ENCODE data around the gene C1QTNF5. TPM values are rescaled to one million over a fixed set of nuclear protein-coding genes. Genes with fewer than 3 reads are reported as not detected.

Gene C1QTNF5
- total RNA-seq, 1 experiment from 2014 or later = 0.33 TPM

DNA sequence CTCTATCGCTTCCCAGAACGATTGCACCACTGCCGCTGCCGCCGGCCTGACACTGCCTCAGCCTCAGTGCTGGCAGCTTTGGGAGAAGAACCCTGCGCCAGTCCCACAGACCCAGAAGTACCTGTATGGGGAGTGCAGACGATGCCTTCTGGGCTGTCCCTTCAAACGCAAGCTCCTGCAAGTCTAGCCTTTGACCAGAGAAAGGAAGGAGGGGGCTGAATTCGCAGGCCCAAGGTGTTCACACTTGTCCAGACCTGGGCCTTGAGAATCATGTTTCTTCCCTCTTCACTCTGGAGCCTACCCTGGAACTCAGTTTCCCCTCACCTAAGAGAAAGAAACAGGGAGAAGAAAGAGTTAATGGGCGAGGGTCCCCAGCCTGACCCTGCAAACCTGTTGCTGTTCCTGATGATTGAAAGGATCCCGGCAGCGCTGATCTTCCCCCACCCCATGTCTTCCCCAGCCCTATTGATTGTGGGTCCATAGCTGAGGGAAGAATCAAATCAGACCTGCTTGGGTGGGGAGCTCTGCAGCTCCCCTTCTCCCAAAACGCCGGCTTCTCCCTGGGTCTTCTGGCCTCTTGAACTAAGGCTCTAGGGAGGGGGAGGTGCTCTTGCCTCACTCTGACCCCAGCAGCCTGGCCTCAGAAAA, 23.0 kb downstream of the C1QTNF5 start:
- H3K27ac Mint-ChIP-seq = no peak overlapping the region
- peaks cover 38% of the 10 kb centered on the region for H3K27me3 Mint-ChIP-seq (ENCODE audit: low read depth)

More for the DNA sequence above, 23.0 kb downstream of the C1QTNF5 start:
- peak overlapping the region; percentile 37 to 74; a peak in 4 of 5 replicates for H3K4me3 Mint-ChIP-seq
- no peak overlapping the region for H3T11ph ChIP-seq (ENCODE audit: low read length)
- H2BK15ac ChIP-seq (ENCODE audit: low read depth, low read length) = no peak overlapping the region
- H2AFZ ChIP-seq (ENCODE audit: low read length) = no peak overlapping the region
- TF ChIP-seq, protein P1, sequence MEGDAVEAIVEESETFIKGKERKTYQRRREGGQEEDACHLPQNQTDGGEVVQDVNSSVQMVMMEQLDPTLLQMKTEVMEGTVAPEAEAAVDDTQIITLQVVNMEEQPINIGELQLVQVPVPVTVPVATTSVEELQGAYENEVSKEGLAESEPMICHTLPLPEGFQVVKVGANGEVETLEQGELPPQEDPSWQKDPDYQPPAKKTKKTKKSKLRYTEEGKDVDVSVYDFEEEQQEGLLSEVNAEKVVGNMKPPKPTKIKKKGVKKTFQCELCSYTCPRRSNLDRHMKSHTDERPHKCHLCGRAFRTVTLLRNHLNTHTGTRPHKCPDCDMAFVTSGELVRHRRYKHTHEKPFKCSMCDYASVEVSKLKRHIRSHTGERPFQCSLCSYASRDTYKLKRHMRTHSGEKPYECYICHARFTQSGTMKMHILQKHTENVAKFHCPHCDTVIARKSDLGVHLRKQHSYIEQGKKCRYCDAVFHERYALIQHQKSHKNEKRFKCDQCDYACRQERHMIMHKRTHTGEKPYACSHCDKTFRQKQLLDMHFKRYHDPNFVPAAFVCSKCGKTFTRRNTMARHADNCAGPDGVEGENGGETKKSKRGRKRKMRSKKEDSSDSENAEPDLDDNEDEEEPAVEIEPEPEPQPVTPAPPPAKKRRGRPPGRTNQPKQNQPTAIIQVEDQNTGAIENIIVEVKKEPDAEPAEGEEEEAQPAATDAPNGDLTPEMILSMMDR (conservative IDR thresholded peaks at IDR 0.05) = no peak
- H3K56ac ChIP-seq (ENCODE audit: insufficient read length, low read depth, low read length) = no peak overlapping the region
- H3K23ac ChIP-seq (ENCODE audit: insufficient read length, low read depth, low read length) = no peak overlapping the region
- no peak overlapping the region for H2BK5ac ChIP-seq (ENCODE audit: insufficient read length, low read length)
- no peaks in the 10 kb centered on the region for H3K79me2 ChIP-seq (ENCODE audit: insufficient read depth, low read length)
- H3K9me3 Mint-ChIP-seq = no peaks in the 10 kb centered on the region
- H2BK120ac ChIP-seq (ENCODE audit: low read depth, low read length, poor library complexity, severe bottlenecking) = no peak overlapping the region
- no CpG with 5 or more reads among the region's 14 CpGs for WGBS (ENCODE audit: extremely low coverage, insufficient read length, low lambda C conversion rate)
- no peak overlapping the region for H3K4ac ChIP-seq (ENCODE audit: low read depth, low read length)
- H2BK12ac ChIP-seq (ENCODE audit: insufficient read length, low read depth, low read length) = no peak overlapping the region
- H3K9me3 ChIP-seq (ENCODE audit: control insufficient read depth, low read depth, low read length) = no peaks in the 10 kb centered on the region
- no peaks in the 10 kb centered on the region for H3K79me1 ChIP-seq (ENCODE audit: insufficient read depth, low read depth, low read length, poor library complexity, severe bottlenecking)
- no peak overlapping the region for H4K5ac ChIP-seq (ENCODE audit: insufficient read length, low read depth, low read length)
- no peak overlapping the region for H3K27ac ChIP-seq (ENCODE audit: insufficient read length, low read depth, low read length)
- peaks cover 34% of the 10 kb centered on the region for H3K23me2 ChIP-seq (ENCODE audit: insufficient read length, low read depth, low read length, poor library complexity, severe bottlenecking)
- H4K20me1 ChIP-seq (ENCODE audit: control insufficient read depth, insufficient read depth, insufficient read length) = no peaks in the 10 kb centered on the region
- H3K18ac ChIP-seq (ENCODE audit: insufficient read length, low read depth, low read length) = no peak overlapping the region
- no peak overlapping the region for H4K8ac ChIP-seq (replicated peaks; ENCODE audit: insufficient read length, low read depth, low read length)
- DNase-seq = no peak
- no peak overlapping the region; the same call in 1 of the 2 replicates for H3K14ac ChIP-seq (ENCODE audit: insufficient read depth, low read length)
- H2BK20ac ChIP-seq (ENCODE audit: low read depth, low read length, poor library complexity, severe bottlenecking) = no peak overlapping the region
- no peak overlapping the region for H4K91ac ChIP-seq (ENCODE audit: insufficient read length, low read depth, low read length)
- H3K4me1 Mint-ChIP-seq = peaks cover 44 to 49% of the 10 kb centered on the region in 2 experiments
- peaks cover 15% of the 10 kb centered on the region; the same call in 1 of the 2 replicates for H3K4me1 ChIP-seq (ENCODE audit: insufficient read depth, low read length)
- no peak overlapping the region for H3K9ac ChIP-seq (ENCODE audit: extremely low read depth, insufficient read length, low read length)
- no peak overlapping the region for H2AK5ac ChIP-seq (ENCODE audit: insufficient read length, low read length)
- peak overlapping the region; percentile 77 for H3K4me2 ChIP-seq (ENCODE audit: insufficient read depth, insufficient read length, low read length)
- peaks cover 9% of the 10 kb centered on the region; the same call in 1 of the 2 replicates for H3K27me3 ChIP-seq (ENCODE audit: insufficient read depth, low read length)
- peaks cover 0 to 8% (median 5%) of the 10 kb centered on the region in 3 experiments; a peak in 2 of 7 replicates for H3K36me3 Mint-ChIP-seq (ENCODE audit: insufficient read depth in 1 of 3, low read depth in 3 of 3)

Measured in H9 (cell line).